Measurements from ENCODE around the gene GCSAM.

The GCSAM gene

DNA sequence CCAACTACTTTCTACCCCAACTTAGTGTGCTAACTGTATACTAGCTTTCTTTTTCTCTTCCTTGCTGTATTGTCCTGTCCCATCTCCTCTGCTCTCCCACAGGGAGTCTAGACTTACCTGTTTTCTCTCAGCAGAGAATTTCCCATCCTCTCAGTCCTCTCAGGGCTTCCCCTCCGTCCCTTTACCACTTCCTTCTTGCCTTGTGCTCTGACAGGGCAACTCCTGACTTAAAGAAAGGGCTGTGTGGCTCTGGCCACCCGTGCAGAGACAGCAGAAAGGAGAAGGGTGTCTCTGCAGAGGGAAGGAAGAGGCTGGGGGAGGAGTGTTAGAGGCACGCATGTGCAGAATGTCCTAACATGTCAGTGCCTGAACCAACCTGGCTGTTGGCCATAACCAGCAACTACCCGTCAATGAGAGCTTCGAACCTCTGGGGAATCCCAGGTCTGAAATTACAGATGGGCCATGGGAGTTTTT is at the start of gene GCSAM:
Gene GCSAM (minus strand): TSS at position 274 of the 474 bp plus-strand sequence. CDS start 128 bp downstream, at position 146.
- peak; percentile 36 to 54 for DNase-seq (ENCODE audit: low read depth in 2 of 2)

GRCh38 chr3:112175646-112176045 is 42.6 kb upstream of the GCSAM start:
- DNase-seq (ENCODE audit: low read depth in 2 of 2), result no peak

GRCh38 chr3:112175037-112175436 is 42.0 kb upstream of the GCSAM start:
- no peak for DNase-seq (ENCODE audit: low read depth in 2 of 2)

DNA sequence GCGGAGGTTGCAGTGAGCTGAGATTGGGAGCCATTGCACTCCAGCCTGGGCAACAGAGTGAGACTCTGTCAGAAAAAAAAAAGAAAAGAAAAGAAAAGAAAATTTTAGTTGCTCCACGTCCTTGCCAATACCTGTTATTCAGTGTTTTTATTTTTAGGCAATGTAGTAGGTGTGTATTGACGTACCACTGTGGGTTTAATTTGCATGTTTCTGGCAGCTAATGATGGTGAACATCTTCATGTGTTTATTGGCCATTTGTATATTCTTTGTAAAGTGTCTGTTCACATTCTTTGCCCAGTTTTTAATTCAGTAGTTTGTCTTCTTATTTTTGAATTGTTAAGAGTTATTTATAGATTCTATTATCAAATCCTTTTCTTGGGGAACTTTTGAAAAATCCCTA is 38.1 kb upstream of the GCSAM start:
- DNase-seq (ENCODE audit: low read depth in 2 of 2), result no peak

DNA sequence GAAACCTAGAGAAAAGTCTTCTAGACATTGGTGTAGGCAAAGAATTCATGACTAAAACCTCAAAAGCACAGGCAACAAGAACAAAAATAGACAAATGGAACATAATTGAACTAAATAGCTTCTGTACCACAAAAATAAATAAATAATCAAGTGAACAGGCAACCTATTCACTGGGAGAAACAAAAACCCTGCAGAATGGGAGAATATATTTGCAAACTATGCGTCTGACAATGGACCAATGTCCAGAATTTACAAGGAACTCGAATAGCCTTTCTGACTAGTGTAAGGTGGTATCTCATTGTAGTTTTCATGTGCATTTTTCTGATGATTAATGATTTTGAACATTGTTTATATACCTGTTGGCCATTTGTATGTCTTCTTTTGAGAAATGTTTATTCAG is 37.0 kb upstream of the GCSAM start:
- no peak for DNase-seq (ENCODE audit: low read depth in 2 of 2)

DNA sequence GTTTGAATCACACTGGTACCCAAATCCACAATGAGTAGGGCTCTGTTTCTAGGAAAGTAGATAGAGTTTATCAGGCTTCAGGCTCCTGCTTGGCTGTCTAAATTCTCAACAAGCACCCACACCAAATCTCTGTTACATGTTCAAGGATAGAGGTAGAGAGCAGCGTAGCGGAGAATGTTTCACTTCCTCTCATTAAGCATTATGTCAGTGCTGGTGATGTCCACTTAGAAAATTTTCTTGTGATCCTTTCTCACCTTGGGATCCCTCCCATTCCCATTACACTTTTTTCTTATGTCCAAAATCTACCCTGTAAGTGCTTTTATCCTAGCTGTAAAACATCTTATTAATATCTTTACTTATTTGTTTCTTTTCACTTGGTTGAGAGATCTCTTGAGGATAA is 34.7 kb upstream of the GCSAM start:
- DNase-seq (ENCODE audit: low read depth in 2 of 2), result no peak

DNA sequence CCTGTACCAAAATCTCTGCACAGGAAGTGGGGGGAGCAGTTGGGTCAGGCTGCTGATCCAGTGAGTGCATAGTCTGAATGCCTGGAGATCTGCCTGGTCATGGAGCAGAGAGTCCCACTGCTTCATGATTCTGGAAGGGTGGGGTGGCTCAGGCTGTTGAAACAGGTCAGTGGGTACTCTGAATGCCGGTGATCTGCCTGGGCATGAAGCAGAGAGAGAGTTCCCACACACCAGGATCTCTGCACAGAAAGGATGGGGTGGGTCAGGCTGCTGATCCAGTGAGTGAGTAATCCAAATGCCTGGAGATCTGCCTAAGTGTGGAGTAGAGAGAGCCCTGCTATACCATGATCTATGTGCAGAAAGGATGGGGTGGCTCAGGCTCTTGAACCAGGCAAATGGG is 16.1 kb upstream of the GCSAM start:
- no peak for DNase-seq (ENCODE audit: low read depth in 2 of 2)

- no peak for DNase-seq (ENCODE audit: low read depth in 2 of 2)
Measured at GRCh38 chr3:112143689-112144088, 10.6 kb upstream of the GCSAM start.

- no peak for DNase-seq (ENCODE audit: low read depth in 2 of 2)
Measured at GRCh38 chr3:112143251-112143650, 10.2 kb upstream of the GCSAM start.

DNA sequence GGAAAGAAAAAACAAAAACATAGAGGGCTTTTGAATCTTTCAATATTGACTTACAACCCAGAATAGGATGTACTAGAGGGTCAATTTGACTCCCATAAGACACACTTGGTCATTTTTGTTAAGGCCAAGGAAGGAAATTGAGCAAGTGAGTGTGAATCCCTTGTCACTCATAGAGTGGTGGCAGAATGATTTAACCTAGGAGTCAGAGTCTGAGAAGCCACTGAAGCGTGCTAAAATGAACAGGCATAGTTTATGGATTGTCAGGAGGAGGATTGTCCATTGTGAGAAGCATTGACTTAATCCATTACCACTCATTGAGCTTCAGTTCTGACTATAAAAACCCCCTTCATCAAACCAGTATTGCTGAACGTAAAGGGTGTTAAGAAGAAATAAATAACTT is 8.2 kb upstream of the GCSAM start:
- DNase-seq (ENCODE audit: low read depth in 2 of 2), result no peak

- no peak for DNase-seq (ENCODE audit: low read depth in 2 of 2)
Measured at GRCh38 chr3:112140584-112140983, 7.5 kb upstream of the GCSAM start.

GRCh38 chr3:112138219-112138969 is 5.3 kb upstream of the GCSAM start:
- DNase-seq (ENCODE audit: low read depth in 2 of 2), result no peak

GRCh38 chr3:112137781-112138180 is 4.7 kb upstream of the GCSAM start:
- no peak for DNase-seq (ENCODE audit: low read depth in 2 of 2)

GRCh38 chr3:112136959-112137693 is 4.1 kb upstream of the GCSAM start:
- DNase-seq (ENCODE audit: low read depth in 2 of 2), result peak in 1 of 2 donors; percentile 42

- DNase-seq (ENCODE audit: low read depth in 2 of 2), result no peak
Measured at GRCh38 chr3:112136046-112136445, 3.0 kb upstream of the GCSAM start.

DNA sequence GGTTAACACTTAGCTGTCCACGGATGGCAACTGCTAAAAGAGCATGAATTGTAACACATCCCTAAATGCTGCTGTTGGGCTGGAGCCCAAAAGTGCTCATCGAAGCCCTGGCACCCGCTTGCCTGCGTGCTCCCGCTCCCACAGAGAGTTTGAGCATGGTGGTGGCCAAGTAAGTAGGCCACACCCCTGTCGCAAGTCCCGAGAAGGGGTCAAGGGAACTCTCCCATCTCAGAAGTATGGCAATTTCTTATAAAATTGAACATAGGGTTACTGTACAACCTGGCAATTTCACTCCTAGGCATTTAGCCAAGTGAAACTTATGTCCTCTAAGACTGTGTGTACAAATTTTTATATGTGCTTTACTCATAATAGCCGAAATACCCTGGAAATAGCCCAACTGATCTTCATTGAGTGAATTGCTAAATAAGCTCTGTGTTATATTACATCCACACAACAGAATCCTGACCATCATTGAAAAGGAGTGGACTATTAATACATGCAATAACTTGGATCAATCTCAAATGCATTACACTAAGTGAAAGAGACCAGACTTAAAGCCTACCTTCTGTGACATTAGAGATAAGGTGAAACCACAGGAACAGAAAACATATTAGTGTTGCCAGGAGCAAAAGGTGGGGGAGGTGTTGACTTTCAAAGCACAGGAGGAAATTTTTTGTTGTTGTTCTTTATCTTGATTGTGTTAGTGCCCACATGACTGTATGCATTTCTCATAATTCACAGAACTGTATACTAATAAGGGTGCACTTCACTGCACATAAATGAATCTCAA is 1.5 kb upstream of the GCSAM start:
- no peak for DNase-seq (ENCODE audit: low read depth in 2 of 2)

DNA sequence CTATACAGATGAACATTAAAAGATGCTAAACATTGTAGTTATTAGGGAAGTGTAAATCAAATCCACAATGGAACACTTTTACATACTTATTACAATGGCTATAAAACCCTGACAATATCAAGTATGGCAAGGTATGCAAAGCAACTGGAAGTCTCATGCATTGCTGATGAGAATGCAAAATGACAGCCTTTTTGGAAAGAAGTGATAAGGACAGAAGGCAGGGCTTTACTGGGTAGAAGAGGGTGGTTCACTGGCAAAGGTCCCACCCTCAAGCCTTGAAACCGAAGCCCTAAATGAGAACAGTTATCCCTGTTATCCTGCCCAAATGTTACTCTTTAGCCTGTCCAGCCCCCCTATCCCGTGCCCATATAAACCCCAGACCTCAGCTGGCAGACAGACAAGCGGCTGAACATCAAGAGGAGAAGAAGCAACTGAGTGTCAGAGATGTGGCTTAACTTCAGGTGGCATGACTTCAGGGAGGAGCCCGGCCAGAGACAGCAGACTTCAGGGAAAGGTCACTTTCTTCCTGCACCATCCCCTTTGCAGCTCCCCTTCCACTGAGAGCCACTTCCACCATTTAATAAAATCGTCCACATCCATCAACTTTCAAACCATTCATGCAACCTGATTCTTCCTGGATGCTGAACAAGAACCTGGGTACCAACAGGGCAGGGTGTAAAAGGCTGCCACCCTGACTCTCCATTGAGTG is 732 bp upstream of the GCSAM start:
- no peak for DNase-seq (ENCODE audit: low read depth in 2 of 2)

DNA sequence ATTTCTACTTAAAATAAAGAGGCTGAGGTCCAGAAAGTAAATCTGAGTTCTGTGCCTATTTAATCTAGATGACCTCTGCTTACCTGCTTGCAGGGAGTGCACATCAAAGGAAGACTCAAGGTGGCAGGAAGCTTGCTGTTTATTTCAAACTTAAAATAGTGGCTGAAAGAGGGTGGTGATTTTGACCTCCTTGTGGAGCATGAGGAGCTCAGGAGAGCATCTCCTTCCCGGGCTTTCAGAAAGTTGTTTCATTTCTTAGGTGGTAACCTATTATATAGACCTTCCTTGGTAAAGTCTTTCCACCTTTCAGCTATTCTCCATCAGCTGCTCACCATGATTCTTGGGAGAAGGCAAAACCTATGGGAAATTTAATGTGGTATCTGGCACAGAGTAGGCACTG is 494 bp downstream of the GCSAM start:
- no peak for DNase-seq (ENCODE audit: low read depth in 2 of 2)

DNA sequence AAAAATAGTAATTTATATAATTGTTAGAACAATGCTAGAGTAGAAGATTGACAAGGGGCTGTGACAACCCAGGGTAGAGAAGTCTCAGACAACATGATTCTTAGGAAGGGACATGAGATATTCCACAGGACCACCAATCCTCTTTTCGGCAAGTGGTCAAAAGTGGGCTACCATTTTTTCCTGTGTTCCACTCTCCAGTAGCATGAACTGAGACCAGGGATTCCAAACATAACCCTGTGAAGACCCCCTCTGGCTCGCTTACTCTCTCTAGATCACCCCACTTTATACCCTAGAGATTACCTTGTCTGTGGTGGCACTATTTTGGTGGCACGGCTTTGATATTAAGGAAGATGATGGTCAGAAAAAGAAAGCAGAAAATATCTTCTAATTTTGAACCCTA is 960 bp downstream of the GCSAM start:
- no peak for DNase-seq (ENCODE audit: low read depth in 2 of 2)

GRCh38 chr3:112131111-112131510 is 1.9 kb downstream of the GCSAM start:
- DNase-seq (ENCODE audit: low read depth in 2 of 2), result no peak

DNA sequence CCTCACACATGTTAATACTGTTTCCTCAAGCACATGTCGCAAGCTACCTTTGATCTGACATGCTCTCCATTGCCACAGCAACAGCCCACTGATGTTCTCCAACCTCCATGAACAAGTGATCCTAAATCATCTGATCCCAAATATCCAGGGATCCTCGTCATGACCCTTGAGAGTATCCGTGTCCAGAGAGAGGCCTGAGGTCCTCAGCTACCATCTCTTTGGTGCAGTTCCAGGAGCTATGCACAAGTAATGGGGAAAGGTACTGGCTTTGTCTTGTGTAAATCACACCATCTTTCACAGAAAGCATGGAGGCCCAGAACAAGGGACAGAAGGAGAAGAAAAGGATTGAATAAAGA is 2.4 kb downstream of the GCSAM start:
- no peak for DNase-seq (ENCODE audit: low read depth in 2 of 2)
